Measurements from ENCODE around the gene IFT57. TPM values are rescaled to one million over a fixed set of nuclear protein-coding genes. Genes with fewer than 3 reads are reported as not detected.

The IFT57 gene
- total RNA-seq, 1 experiment from 2014 or later, result 32.1 TPM

GRCh38 chr3:108157273-108157672, 65.0 kb downstream of the IFT57 start:
- DNase-seq (ENCODE audit: low spot score) (no peak), ATAC-seq (no peak)
- ChIA-PET CTCF (interaction anchor here (0.9 kb wide), 1 partner anchor 320 kb away, joined by 3 read pairs; no protein-coding TSS in a partner anchor), POLR2A (no interaction called here)
- Mint-ChIP-seq H3K9me3 (no peaks in the 10 kb centered on the region), H3K36me3 (no peaks in the 10 kb centered on the region), H3K4me3 (no peak overlapping the region), H3K27me3 (ENCODE audit: low read depth) (no peaks in the 10 kb centered on the region), H3K27ac (no peak overlapping the region), H3K4me1 (peaks cover 5% of the 10 kb centered on the region)
- TF ChIP-seq SMAD3 (CRISPR knock-in tag; IDR thresholded peaks at IDR 0.05; ENCODE audit: borderline replicate concordance), result no peak
- no peak for TF ChIP-seq USF1 (CRISPR knock-in tag; IDR thresholded peaks at IDR 0.05)
- no peak for TF ChIP-seq E2F1 (CRISPR knock-in tag; IDR thresholded peaks at IDR 0.05)
- TF ChIP-seq ATF1 (CRISPR knock-in tag; IDR thresholded peaks at IDR 0.05), result no peak
- no peak for TF ChIP-seq AFF4 (CRISPR knock-in tag; IDR thresholded peaks at IDR 0.05; ENCODE audit: borderline replicate concordance)
- TF ChIP-seq EMX1 (CRISPR knock-in tag; IDR thresholded peaks at IDR 0.05), result no peak
- TF ChIP-seq NR1H2 (CRISPR knock-in tag; IDR thresholded peaks at IDR 0.05), result no peak
- TF ChIP-seq ESRRA (CRISPR knock-in tag; IDR thresholded peaks at IDR 0.05; ENCODE audit: borderline replicate concordance), result no peak
- no peak for TF ChIP-seq ZMAT4 (CRISPR knock-in tag; IDR thresholded peaks at IDR 0.05)
- no peak for TF ChIP-seq ERG (CRISPR knock-in tag; IDR thresholded peaks at IDR 0.05)
- no peak for TF ChIP-seq CBFB (CRISPR knock-in tag; IDR thresholded peaks at IDR 0.05; ENCODE audit: low read depth)
- no peak for TF ChIP-seq ZNF671 (CRISPR knock-in tag; IDR thresholded peaks at IDR 0.05)
- no peak for TF ChIP-seq ATF3 (CRISPR knock-in tag; conservative IDR thresholded peaks at IDR 0.05)
- TF ChIP-seq MYBL2 (CRISPR knock-in tag; IDR thresholded peaks at IDR 0.05), result no peak
- no peak for TF ChIP-seq E2F4 (CRISPR knock-in tag; IDR thresholded peaks at IDR 0.05; ENCODE audit: borderline replicate concordance, low read depth)
- no peak for TF ChIP-seq ELF4 (CRISPR knock-in tag; IDR thresholded peaks at IDR 0.05; ENCODE audit: low read depth)
- TF ChIP-seq ZNF232 (CRISPR knock-in tag; IDR thresholded peaks at IDR 0.05), result no peak
- no peak for TF ChIP-seq GTF2I (CRISPR knock-in tag; conservative IDR thresholded peaks at IDR 0.05)
